GM18511 (cell line): ENCODE data around the gene ABLIM1.

Experiments used
- ATAC-seq: cut with Tn5 transposase; IDR thresholded peaks from one replicate; pipeline ENCODE4 v1.9.1; 2021; ENCODE audit warnings: mild to moderate bottlenecking, moderate library complexity; ENCODE audit not compliant: unreplicated experiment

ABLIM1 gene

DNA sequence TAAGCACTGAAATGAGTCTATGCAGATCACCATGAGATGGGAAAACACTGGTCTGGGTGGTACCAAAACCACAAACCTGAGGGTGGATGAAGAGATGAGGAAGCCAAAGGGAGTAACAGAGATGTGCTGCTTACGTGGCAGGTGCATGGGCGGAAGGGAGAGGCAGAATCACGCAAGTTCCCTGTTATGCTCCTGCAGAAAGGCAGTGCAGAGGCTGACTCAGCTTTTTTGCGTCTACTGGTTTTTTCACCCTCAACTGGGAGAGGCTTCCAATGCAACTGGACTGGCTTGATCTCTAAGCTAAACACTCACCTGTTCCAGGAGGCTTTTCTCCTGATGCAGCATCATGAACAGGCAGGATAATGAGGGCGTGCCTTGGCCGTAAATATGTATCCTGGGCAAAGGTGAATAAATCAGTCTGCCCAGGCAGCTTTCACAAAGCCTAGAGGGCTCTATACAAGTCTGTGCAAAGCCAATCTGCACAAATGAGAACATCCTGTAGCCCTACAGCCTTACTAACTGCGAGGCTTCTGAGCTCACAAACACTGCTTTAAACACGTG lies 158.4 kb downstream of the ABLIM1 start:
- ATAC-seq = peak; percentile 36

DNA sequence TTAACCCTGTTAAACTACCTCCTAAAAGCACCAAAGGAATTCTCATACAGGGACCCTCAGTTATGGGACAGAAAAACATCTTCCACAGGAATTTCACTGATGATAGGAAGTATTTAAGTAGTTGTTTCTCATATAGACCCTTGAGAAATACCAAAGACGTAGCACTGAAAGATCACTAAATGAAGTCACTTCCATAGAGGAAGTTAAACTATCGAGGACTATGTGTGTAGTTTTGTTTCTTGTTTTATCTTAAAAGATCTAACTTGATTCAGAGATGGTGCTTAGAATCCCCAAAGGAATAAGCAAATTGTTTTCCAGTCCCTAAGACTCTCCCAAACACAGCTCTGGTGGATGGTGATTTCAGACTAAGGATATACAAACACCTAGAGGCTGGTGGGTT lies 159.0 kb downstream of the ABLIM1 start:
- ATAC-seq = peak; percentile 37

DNA sequence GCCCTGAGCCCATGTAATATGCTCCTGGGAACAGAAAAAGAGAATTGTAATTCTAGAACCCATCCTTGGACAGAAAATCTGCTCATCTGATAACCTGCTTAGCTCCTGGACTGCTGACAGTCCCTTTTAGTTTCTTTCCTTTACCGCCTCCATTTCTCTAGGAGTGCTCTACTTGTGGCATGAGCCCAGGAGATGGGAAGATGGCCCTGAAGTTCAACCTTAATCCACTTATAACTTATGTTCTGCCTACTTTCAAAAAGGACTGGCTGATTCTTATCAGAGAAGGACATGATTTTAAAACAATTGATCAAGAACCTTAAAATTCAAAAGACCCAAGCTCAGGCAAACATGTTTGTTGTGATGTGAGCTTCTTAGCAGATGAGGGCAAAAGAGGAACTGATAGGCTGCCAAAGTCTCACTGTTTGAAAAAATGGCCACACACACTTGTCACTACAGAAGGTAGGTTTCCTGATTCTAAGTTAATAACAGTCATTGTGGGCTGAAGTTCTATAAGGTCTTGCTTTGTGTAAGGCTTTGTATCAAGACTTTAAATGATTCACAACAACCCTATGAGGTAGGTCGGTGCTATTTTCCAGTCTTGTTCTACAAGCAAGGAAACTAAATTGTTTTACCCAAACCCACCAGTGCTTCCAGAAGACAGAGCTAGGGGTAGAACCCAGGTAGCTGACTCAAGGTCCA lies 159.5 kb downstream of the ABLIM1 start:
- peak; percentile 55 for ATAC-seq

- ATAC-seq = no peak
Measured at GRCh38 chr10:114495303-114495702, 162.8 kb downstream of the ABLIM1 start.

DNA sequence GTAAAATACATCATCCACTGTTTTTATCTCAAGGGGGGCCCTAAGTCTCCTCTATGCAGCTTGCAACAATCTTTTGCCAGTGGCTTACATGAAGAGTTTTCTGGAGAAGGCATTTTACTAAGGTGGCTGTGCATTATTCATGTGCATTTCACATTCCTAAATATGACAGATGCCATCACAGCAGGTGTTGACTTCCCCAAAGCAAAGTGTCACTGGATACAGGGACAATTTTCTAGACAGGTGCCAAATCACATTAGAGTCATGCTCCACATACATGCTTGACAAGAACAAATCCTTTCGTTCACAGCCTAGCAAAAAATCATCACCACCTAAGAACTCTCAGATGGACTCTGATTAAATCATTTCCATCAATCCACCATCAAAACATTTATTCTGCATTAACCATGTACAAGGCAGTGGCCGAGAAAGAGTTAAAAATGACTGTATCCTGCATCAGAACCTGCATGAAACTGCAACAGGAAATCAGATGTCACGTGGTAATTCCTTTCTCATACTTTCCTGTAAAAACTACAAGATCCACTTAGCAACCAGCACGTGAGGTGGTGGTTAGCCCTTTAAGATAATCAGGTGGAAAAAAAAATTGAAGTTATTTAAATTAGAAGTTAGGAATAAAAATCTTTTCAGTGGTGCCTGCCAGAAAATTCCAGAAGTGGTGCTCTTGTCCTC lies 165.6 kb downstream of the ABLIM1 start:
- no peak for ATAC-seq

- ATAC-seq = no peak
Measured at GRCh38 chr10:114491933-114492332, 166.1 kb downstream of the ABLIM1 start.

GRCh38 chr10:114491419-114491818 lies 166.7 kb downstream of the ABLIM1 start:
- ATAC-seq = no peak

- no peak for ATAC-seq
Measured at GRCh38 chr10:114489521-114490310, 168.4 kb downstream of the ABLIM1 start.

DNA sequence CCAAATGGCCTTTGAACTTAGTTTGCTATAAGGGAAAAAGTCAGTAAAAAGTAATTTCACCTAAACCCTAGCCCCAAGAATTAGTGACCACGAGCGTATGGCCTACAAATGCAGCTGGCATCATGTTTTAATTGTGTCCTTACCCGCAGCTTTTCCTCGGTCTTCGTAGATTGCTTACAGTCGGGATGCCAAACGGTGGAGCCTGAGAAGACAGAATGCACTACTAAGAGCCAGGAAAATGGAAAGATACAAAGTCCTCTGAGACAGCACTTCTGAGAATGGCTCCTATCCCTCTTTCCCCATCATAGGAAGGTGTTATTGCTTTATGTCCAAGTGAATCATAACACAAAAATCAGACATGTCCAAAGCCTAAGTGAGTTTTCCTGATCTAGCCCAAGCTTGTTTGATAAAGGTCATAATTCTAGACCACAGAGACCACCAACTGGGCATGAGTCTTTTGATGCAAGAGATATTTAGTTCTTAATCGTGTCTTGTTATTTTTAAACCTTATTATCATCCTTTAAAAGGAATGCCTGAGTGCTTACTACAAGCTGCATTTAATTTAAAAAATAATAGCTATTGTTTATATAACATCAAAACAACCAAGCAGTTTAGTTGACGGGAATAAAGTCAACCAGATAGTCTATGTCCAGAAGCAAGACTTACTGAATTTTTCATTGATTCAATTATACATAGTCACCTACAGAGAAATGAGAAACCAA lies 170.1 kb downstream of the ABLIM1 start:
- no peak for ATAC-seq

- ATAC-seq = no peak
Measured at GRCh38 chr10:114486938-114487814, 170.9 kb downstream of the ABLIM1 start.

- ATAC-seq = no peak
Measured at GRCh38 chr10:114485696-114486400, 172.2 kb downstream of the ABLIM1 start.

DNA sequence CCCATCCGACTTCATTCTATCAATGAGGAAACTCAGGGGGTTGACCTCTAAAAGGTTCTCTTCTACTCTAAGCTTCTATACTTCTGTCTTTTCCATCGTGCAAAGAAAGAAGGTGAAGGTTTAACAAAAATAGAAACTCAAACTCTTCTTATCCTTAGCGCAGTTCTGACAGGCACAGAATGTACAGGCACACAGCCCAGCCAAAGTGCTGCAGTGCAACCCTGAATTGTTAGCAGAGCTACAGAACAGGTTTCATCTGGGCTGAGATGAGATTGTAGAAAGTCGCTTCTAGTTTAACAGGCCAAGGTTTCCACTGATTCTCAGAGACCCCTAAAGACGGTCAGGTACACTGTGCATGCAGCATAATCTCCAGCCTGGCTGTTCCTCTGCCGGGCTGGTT lies 174.5 kb downstream of the ABLIM1 start:
- ATAC-seq = no peak

- ATAC-seq = no peak
Measured at GRCh38 chr10:114482480-114483304, 175.4 kb downstream of the ABLIM1 start.

GRCh38 chr10:114481055-114481454 lies 177.0 kb downstream of the ABLIM1 start:
- ATAC-seq = no peak

DNA sequence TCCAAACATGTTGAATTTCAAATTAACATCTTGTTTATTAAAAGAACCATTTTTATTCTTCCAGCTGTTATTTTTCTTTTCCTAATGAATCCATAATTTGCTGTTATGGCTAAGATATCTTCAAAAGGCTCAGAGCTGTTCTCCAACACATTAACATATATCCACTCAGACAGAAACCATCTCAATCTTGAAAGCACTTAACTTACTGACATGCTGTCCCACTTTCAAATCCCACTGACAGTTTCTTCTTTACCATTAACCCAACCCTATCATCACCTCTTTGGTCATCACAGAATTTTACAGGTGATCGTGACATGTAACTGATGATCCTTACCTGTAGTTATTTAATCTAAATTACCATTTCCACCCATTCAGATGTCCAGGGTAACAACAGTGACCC lies 178.2 kb downstream of the ABLIM1 start:
- no peak for ATAC-seq

GRCh38 chr10:114479307-114479706 lies 178.8 kb downstream of the ABLIM1 start:
- ATAC-seq = no peak

DNA sequence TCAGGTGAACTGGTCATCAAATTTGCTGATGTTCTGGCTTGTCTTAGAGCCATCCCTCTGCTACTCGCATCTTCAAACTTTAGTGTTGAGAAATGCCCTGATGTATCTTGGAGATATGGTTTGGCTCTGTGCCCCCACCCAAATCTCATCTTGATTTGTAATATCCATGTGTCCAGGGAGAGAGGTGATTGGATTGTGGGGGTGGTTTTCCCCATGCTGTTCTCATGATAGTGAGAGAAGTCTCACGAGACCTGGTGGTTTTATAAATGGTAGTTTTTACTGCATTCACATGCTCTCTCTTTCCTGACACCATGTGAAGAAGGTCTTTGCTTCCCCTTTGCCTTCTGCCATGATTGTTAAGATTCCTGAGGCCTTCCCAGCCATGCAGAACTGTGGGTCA lies 179.8 kb downstream of the ABLIM1 start:
- no peak for ATAC-seq

GRCh38 chr10:114477285-114477684 lies 180.8 kb downstream of the ABLIM1 start:
- ATAC-seq = no peak
